ENCODE data around the gene PGM1.

The PGM1 gene

DNA sequence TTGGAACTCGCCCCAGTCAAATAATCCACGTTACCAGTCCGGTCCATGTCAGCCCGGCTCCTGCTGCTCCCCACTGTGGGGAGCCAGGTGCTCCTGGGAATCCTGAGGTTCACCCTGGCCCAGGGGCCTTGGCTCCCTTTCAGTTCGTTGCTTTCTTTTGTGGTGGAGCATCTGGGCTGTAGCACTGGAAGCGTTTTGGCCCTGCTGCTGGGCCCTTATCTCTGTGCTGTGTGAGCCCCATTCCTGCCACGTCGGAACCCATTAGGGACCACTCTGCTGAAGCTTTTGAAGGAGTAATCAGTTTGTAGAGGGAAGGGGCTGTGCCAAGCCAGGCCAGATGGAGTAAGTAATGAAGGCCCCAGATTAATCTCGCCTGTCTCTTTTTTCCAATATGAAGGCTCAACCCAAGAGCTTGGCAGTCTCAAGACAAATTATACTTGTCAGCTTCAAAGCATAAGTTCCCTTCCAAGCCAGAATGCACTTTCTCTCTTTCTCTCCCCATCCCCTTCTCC, 82.3 kb downstream of the PGM1 start:
- H3K4me3 ChIP-seq (ENCODE audit: low read length) = no peak overlapping the region
- no peak for TF ChIP-seq CTCF (IDR thresholded peaks at IDR 0.05; ENCODE audit: insufficient read depth, low read depth, low read length, missing control alignments)
- DNase-seq (ENCODE audit: low read depth) = no peak

DNA sequence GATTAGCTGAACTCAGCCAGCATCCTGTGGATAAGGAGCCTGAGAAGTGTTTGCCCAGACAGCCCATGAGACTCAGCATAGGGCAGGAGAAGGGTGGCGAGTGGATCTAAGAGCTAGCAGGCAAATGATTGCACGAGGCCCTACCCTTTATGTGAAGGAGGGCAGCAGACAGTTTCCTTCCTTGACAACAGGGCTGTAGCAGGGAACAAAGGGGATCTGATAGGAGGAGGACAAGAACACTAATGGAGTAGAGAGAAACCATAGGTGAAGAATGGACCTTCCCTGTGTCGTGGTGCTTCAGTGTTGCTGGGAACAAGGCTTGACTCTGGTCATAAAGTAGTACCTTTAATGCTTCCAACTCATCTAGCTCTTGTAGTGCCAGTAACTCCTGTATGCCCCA, 84.3 kb downstream of the PGM1 start:
- TF ChIP-seq CTCF (IDR thresholded peaks at IDR 0.05; ENCODE audit: insufficient read depth, low read depth, low read length, missing control alignments) = no peak
- DNase-seq (ENCODE audit: low read depth) = no peak
- H3K4me3 ChIP-seq (ENCODE audit: low read length) = no peak overlapping the region

DNA sequence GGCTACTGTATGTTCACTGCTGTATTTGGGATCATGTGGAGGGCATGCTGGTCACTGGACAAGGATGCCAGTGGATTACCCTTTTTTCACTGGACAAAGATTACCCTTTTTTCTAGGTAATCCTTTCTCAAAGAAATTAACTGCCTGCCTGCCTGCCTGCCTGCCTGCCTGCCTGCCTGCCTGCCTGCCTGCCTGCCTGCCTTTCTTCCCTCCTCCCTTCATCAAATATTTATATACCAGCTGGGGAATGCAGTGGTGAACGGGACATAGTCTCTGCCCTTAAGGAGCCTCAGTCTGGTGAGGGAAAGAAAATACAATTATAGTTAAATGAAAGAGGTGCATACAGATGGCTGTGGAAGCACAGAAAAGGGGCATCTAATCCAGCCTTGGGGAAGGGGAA, 85.0 kb downstream of the PGM1 start:
- TF ChIP-seq CTCF (IDR thresholded peaks at IDR 0.05; ENCODE audit: insufficient read depth, low read depth, low read length, missing control alignments) = no peak

GRCh38 chr1:63679076-63679475, 85.9 kb downstream of the PGM1 start:
- H3K4me3 ChIP-seq (ENCODE audit: low read length) = no peak overlapping the region
- DNase-seq (ENCODE audit: low read depth) = no peak
- TF ChIP-seq CTCF (IDR thresholded peaks at IDR 0.05; ENCODE audit: insufficient read depth, low read depth, low read length, missing control alignments) = no peak

More for the DNA sequence above, 85.0 kb downstream of the PGM1 start:
- DNase-seq (ENCODE audit: low read depth) = no peak
- H3K4me3 ChIP-seq (ENCODE audit: low read length) = no peak overlapping the region

DNA sequence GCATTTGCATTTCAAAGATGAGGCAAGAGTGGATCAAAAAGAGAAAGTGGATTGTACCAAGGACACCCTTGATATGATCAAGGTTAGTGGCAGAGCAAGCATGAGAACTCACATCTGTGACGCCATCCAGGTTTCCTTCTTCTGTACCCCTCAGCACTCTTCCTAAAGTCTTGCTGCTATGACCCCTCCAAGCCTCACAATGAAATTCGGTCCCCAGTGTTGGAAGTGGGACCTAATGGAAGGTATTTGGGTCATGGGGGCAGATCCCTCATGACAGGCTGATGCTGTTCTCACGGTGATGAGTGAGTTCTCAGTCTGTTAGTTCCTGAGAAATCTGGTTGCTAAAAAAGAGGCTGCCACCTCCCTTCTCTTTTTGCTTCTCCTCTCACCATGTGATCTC, 86.4 kb downstream of the PGM1 start:
- TF ChIP-seq CTCF (IDR thresholded peaks at IDR 0.05; ENCODE audit: insufficient read depth, low read depth, low read length, missing control alignments) = no peak
- no peak for DNase-seq (ENCODE audit: low read depth)
- no peak overlapping the region for H3K4me3 ChIP-seq (ENCODE audit: low read length)

- no peak for DNase-seq (ENCODE audit: low read depth)
- TF ChIP-seq CTCF (IDR thresholded peaks at IDR 0.05; ENCODE audit: insufficient read depth, low read depth, low read length, missing control alignments) = no peak
- H3K4me3 ChIP-seq (ENCODE audit: low read length) = no peak overlapping the region
Measured at GRCh38 chr1:63682936-63683335, 89.7 kb downstream of the PGM1 start.

- no peak overlapping the region for H3K4me3 ChIP-seq (ENCODE audit: low read length)
- TF ChIP-seq CTCF (IDR thresholded peaks at IDR 0.05; ENCODE audit: insufficient read depth, low read depth, low read length, missing control alignments) = no peak
- no peak for DNase-seq (ENCODE audit: low read depth)
Measured at GRCh38 chr1:63683759-63684158, 90.5 kb downstream of the PGM1 start.
